Measurements from ENCODE around the gene GALR2.
A peak's percentile ranks its signal among the peaks of the same experiment; 100 is the strongest.
"Not testable (repeated sequence)": the region's sequence is repeated elsewhere in the genome, so short reads cannot be mapped to it uniquely, and the experiment has no call there.

Gene GALR2

GRCh38 chr17:76050538-76051467 is 23.8 kb upstream of the GALR2 start:
- DNase-seq, result peak; percentile 12

GRCh38 chr17:76051561-76051960 is 23.0 kb upstream of the GALR2 start:
- DNase-seq, result no peak

GRCh38 chr17:76053246-76054111 is 21.1 kb upstream of the GALR2 start:
- peak; percentile 57 for DNase-seq

GRCh38 chr17:76054112-76054476 is 20.5 kb upstream of the GALR2 start:
- DNase-seq, result peak; percentile 26

GRCh38 chr17:76056882-76057281 is 17.7 kb upstream of the GALR2 start:
- DNase-seq, result no peak

- not testable (repeated sequence) for DNase-seq
Observed at GRCh38 chr17:76058264-76058663, 16.3 kb upstream of the GALR2 start.

GRCh38 chr17:76063875-76064546 is 10.6 kb upstream of the GALR2 start:
- no peak for DNase-seq

- DNase-seq, result no peak
Observed at GRCh38 chr17:76065775-76066174, 8.8 kb upstream of the GALR2 start.

- no peak for DNase-seq
Observed at GRCh38 chr17:76071531-76072147, 2.9 kb upstream of the GALR2 start.

- peak; percentile 91 for DNase-seq
Observed at GRCh38 chr17:76072148-76072858, 2.3 kb upstream of the GALR2 start, which contains the start of gene SRP68. Gene SRP68, minus strand, starts transcription at chr17:76072517. Its CDS starts 26 bp downstream, at chr17:76072491.

GRCh38 chr17:76075364-76076145 is 974 bp downstream of the GALR2 start:
- no peak for DNase-seq

GRCh38 chr17:76076146-76076764 is 1.7 kb downstream of the GALR2 start:
- no peak for DNase-seq

GRCh38 chr17:76076765-76077583 is 2.4 kb downstream of the GALR2 start:
- no peak for DNase-seq

- DNase-seq, result no peak
Observed at GRCh38 chr17:76077584-76078110, 3.1 kb downstream of the GALR2 start.

- DNase-seq, result not testable (repeated sequence)
Observed at GRCh38 chr17:76078370-76078769, 3.8 kb downstream of the GALR2 start.

- no peak for DNase-seq
Observed at GRCh38 chr17:76078860-76079534, 4.4 kb downstream of the GALR2 start, which contains the start of gene ZACN. Gene ZACN, plus strand, starts transcription at chr17:76079182. Its CDS starts 83 bp downstream, at chr17:76079265.

- DNase-seq, result no peak
Observed at GRCh38 chr17:76079535-76079955, 5.0 kb downstream of the GALR2 start.

- no peak for DNase-seq
Observed at GRCh38 chr17:76079956-76080767, 5.6 kb downstream of the GALR2 start.
